Hematopoietic multipotent progenitor cell treated with erythropoietin and hydrocortisone succinate and interleukin-3 and kit ligand, for 15 days (in vitro differentiated cells): ENCODE data around the gene SH3GL3.

Experiments used
- DNase-seq: peaks from one replicate; pipeline ENCODE4 v3.0.0-alpha.2; 2015; ENCODE audit warnings: low spot score

The SH3GL3 gene

GRCh38 chr15:83510001-83510400 lies 62.9 kb downstream of the SH3GL3 start:
- no peak for DNase-seq

GRCh38 chr15:83512459-83512858 lies 65.3 kb downstream of the SH3GL3 start:
- DNase-seq: no peak

GRCh38 chr15:83514584-83514983 lies 67.4 kb downstream of the SH3GL3 start:
- DNase-seq: no peak

DNA sequence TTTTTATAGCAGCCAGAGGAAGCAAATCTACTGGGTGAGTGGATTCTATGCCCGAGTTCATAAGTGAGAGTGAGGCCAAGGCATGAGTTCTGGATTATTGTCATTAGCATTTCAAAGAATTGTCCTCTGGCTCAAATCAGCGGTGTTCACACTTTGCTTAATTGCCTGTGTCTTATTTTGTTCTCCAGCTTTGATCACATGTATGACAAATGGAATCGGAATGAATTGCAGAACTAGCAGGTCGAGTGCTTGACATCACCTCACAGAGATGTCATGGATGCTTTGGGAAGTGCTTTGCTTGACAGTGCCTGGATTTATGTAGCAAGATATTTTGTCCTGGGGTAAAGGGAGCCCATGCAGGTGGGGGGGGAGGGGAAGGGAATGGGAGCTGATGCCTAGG lies 68.0 kb downstream of the SH3GL3 start:
- no peak for DNase-seq

DNA sequence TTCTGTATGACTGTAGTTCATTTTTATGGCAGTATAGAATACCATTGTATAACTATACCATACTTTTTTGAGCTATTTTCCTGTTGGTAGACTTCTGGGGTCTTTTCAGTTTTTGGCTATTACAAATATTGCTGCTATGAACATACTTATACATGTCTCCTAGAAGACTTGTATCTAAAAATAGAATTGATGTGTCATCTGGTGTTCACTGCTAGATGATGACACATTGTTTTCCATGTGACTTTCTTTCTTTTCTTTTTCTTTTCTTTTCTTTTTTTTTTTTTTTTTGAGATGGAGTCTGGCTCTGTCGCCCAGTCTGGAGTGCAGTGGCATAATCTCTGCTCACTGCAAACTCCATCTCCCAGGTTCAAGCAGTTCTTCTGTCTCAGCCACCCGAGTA lies 69.8 kb downstream of the SH3GL3 start:
- no peak for DNase-seq

DNA sequence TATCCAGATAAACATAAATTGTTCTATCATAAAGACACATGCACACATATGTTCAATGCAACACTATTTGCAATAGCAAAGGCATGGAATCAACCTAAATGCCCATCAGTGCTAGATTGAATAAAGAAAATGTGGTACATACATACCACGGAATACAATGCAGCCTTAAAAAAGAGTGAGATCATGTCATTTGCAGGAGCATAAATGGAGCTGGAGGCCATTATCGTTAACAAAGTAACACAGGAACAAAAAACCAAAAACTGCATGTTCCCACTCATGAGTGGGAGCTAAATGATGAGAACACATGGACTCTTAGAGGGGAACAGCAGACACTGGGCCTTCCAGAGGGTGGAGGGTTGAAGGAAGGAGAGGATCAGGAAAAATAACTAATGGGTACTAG lies 79.2 kb downstream of the SH3GL3 start:
- DNase-seq: no peak

GRCh38 chr15:83533410-83533962 lies 86.3 kb downstream of the SH3GL3 start:
- DNase-seq: no peak

- DNase-seq: no peak
Observed at GRCh38 chr15:83537606-83538005, 90.5 kb downstream of the SH3GL3 start.

GRCh38 chr15:83538682-83539081 lies 91.5 kb downstream of the SH3GL3 start:
- no peak for DNase-seq

DNA sequence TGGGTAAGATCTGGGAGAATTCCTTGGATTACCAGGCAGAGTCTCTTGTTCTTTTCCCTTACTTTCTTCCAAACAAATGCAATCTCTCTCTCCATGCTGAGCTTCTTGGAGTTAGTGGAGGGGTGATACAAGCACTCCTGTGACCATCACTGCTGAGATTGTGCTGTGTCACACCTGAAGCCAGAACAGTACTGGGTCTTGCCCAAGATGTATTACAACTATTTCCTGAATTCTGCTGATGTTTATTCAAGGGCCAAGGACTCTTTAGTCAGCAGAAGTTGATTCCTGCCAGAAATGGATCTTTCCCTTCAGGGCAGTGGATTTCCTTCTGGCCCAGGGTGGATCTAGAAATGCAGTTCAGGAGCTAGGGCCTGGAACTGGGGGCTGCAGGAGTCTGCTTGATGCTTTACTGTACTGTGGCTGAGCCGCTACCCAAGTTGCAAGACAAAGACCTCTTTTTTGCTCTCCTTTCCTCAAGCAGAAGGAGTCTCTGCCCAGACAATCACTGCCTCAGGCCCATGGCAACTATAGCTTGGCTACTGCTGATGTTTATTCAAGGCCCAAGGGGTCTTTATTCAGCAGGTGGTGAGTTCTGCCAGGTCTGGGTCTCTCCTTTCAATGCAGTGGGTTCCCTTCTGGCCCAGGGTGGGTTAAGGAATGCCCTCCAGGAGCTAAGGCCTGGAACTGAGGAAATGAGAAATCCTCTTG lies 98.8 kb downstream of the SH3GL3 start:
- no peak for DNase-seq

DNA sequence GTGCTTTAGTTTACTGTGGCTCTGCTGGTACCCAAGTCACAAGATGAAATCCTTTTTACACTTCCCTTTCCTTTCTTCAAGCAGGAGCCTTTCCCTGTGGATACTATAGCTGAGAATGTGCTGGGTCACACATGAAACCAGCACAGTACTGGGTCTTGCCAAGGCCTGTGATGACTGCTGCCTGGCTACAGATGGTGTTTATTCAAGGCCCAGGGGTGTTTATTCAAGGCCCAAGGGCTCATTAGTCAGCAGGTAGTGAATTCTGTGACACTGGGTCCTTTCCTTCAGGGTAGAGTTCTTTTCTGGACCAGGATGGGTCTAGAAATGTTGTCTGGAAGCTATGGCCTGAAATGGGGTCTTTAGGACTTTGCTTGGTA lies 99.4 kb downstream of the SH3GL3 start:
- DNase-seq: no peak

DNA sequence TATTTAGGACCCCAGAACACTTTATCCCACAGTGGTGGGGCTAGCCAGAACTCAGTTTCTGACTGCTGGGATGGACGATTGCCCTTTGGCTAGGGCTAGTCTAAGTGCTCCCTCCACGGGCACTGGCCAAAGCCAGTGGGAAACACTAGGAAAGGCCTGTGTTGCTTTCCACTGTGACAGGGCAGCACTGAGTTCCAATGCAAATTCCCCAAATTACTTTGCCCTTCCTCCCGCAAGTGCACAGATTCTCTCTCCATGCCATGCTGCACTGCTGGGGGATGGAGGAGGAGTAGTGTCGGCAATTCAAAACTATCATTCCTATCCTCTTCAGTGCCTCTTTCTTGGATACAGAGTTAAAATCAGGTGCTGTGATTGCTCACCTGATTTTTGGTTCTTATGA lies 100.0 kb downstream of the SH3GL3 start:
- DNase-seq: no peak

DNA sequence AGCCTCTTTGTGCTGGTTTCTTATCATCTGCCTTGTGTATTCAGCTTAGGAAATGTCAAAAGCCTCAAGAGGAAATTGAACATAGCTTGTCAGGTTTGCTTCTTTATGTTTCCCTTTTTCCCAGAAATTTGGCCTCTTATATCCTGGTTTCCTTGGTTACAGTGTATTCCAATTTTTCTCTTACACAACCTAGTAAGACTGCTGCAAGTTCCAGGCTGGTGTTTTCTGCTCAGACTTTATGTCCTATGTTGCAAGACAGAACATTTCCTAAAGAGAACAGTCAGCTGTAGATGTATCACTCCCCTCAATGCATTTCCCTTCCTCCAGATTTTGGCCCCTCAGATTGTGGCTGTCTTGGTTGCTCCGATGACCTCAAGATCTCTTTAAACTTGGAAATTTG lies 102.5 kb downstream of the SH3GL3 start:
- no peak for DNase-seq

DNA sequence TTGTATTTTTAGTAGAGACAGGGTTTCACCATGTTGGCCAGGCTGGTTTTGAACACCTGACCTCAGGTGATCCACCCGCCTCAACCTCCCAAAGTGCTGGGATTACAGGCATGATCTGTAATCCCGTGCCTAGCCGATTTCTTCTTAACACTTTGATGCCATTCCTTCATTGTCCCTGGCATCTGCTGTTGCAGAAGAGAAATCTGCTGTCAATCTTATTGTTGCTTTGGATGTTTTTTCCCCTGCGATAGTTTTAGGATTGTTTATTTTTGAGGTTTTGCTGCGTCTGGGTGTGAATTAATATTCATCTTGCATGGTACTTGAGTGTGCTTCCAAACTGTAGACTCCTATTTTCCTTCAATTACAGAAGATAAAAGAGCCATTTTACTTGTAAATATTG lies 107.4 kb downstream of the SH3GL3 start:
- no peak for DNase-seq

GRCh38 chr15:83555383-83555782 lies 108.2 kb downstream of the SH3GL3 start:
- DNase-seq: no peak

- no peak for DNase-seq
Observed at GRCh38 chr15:83556068-83556467, 108.9 kb downstream of the SH3GL3 start.

GRCh38 chr15:83556754-83557153 lies 109.6 kb downstream of the SH3GL3 start:
- DNase-seq: no peak

- DNase-seq: no peak
Observed at GRCh38 chr15:83558146-83558545, 111.0 kb downstream of the SH3GL3 start.

GRCh38 chr15:83559310-83559966 lies 112.3 kb downstream of the SH3GL3 start:
- DNase-seq: peak; percentile 41

- no peak for DNase-seq
Observed at GRCh38 chr15:83561661-83562060, 114.5 kb downstream of the SH3GL3 start.

DNA sequence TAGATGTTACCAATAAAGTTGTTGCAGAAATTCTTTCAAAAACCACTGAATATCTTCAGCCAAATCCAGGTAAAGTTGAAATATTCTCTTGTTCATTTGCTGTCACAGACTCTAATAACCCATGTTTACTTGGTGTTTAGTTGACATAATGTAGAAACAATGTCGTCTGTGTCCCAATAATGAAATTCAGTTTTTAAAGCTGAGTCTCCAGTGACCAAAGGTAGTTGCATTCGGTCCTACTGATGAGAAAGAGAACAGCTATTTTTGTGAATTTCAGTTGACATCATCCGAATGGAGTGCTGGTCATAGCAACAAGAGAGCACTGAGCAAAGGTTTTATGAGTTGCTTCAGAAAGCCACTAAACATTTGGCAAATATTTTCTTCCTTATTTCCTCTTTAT lies 118.0 kb downstream of the SH3GL3 start:
- DNase-seq: no peak

DNA sequence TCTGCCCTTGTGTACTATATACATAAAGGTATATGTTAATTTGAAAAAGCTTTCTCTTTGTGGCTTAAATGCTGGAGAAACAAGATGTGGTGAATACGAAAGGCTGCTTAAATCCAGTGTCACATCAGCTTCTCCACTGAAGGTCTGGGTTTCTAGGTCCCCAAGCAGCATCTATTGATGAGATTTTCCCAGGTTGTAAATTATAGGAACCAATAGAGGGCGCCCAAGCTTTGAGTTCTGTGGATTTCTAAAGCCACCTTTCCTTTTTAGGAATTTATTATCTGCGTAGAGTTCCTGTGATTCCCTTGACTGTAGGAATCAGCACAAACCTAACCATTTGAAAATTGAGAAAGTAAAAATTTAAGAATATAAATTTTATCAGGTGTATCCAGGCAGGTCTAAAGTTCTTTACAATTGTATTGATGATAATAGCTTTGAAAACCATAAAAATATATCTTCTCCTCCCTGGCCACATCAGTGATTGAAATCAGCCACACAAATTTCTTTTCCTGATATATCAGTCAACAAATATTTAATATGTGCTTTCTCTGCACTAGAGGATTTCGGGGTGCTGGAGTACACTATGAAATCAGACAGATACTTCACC lies 118.5 kb downstream of the SH3GL3 start:
- DNase-seq: peak; percentile 3

DNA sequence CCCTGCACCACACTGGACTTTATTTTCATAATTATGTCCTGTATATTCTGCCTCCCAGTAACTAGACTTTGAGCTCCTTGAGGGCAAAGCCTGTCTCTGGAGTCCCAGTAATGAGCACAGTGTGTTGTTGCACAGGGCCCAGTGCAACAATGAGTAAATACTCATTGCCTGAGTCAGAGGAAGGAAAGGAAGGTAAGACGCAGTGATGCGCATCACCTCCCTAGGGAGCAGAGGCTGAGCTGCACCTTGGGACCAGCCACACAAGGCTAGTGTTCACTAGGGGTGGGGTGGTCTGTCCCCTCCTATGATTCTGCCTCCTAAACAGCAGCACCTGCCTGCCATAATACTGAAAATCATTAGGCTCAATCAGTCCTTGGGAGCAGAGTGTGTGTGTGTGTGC lies 120.2 kb downstream of the SH3GL3 start:
- no peak for DNase-seq
